ENCODE data around the gene IFNGR2.
"Not testable (repeated sequence)": the region's sequence is repeated elsewhere in the genome, so short reads cannot be mapped to it uniquely, and the experiment has no call there.

Gene IFNGR2

DNA sequence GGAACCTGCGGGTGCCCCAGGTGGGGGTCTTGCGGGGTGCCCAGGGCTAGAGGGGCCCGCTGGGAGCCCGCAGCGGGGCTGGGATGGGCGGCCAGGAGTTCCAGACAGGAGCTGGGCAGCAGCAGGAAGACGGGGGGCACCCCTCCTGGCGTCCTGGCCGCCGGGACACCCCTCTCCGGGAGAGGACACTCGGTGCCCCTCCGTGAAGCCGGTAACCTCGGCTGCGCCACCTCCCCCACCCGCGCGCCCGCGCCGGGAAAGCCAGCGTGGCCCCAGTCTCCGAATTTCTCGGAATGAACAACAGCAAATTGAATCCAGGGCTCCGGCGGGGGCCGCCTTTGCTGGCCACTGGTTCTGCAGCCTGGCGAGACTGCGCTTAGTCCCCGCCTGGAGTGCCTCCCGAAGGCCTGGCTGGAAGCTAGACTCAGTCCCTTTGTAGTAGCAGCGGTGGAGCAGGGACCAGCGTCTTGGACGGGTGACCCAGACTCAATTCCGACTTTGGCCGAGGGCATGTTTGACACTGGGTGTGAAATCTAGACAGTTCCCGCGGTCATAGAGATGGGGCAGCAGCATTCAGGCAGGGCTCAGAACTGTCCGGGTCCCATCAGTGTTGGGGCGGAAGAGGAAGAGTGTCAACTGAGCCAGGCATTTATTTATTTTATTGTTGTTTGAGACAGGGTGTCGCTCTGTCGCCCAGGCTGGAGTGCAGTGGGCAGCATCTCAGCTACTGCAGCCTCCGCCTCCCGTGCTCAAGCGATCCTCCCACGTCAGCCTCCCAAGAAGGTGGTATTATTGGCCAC is 773 bp downstream of the IFNGR2 start:
- TF ChIP-seq CTCF (IDR thresholded peaks at IDR 0.05; ENCODE audit: low read depth, low read length): no peak
- peak overlapping the region; percentile 83 for H3K4me3 ChIP-seq (ENCODE audit: low read depth, low read length)

GRCh38 chr21:33406493-33406892 is 3.3 kb downstream of the IFNGR2 start:
- no peak for TF ChIP-seq CTCF (IDR thresholded peaks at IDR 0.05; ENCODE audit: low read depth, low read length)
- no peak overlapping the region for H3K4me3 ChIP-seq (ENCODE audit: low read depth, low read length)

DNA sequence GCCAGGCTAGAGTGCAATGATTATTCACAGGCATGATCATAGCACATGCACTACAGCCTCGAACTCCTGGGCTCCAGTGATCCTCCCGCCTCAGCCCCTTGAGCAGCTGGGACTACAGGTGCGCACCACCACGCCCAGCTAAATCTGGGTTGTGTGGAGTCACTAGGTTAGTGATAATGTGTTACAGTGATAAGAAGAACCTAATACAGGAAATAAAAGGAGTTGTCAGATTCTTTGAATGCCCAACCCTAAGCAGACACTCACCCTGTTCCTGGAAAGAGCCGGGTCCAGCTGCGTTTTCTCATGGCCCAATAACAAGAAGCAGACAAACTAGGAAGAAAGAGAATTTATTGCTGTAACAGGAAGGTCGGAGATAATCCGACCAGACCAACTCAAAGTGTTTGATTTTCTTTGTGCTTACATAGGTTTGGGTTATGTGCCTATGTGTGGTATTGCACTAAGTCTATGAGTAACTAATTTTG is 8.8 kb downstream of the IFNGR2 start:
- TF ChIP-seq CTCF (IDR thresholded peaks at IDR 0.05; ENCODE audit: low read depth, low read length): no peak
- no peak overlapping the region for H3K4me3 ChIP-seq (ENCODE audit: low read depth, low read length)

GRCh38 chr21:33412439-33412831 is 9.2 kb downstream of the IFNGR2 start:
- H3K4me3 ChIP-seq (ENCODE audit: low read depth, low read length): not testable (repeated sequence)

DNA sequence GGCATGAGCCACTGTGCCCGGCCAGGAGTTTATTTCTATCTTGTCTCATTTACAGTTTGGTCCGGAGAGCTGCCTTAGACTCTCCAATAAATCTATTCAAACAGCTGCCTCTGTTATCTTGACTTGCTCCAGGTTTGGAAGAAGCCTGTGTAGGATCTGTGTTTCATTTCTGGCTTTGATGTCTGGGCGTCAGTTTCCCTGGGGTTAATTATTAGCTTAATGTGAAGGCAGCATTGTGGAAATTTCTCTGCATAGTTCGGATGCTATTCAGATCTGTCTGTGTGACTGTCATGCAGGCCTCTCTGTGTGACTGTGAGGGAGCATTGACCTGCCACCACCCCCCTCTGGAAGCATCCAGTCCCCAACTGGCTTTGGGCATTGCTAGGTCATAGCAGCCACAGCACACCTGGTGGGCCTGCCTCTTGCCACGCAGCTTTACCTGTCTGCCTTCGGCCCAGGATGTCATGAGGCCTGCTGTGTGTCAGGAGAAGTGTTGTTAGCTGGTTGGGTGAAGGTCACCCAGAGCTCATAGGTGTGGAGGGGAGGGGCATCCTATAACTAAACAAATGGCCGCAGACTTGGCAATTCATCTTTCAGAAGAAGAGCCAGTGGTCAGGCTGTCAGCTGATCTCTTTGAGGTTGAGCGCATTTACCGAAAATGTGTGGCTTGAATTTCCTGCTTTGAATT is 9.8 kb downstream of the IFNGR2 start:
- TF ChIP-seq CTCF (IDR thresholded peaks at IDR 0.05; ENCODE audit: low read depth, low read length): no peak
- no peak overlapping the region for H3K4me3 ChIP-seq (ENCODE audit: low read depth, low read length)

DNA sequence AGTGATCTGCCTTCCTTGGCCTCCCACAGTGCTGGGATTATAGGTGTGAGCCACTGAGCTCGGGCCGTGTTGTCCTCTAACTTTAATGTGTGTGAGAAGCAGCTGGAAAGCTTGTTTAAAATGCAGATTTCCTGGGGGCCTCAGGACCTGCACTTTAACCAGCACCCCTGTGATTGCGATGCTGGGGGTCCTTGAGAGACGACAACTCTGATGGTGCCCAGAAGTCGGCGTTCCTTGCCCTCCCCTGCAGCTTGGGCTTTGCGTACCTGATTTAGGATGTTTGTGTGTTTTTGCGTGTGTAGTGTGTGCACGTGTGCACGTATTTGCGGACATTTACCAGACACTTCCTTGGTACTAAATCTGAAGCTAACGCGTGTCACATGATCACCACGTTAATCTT is 10.9 kb downstream of the IFNGR2 start:
- H3K4me3 ChIP-seq (ENCODE audit: low read depth, low read length): no peak overlapping the region
- no peak for TF ChIP-seq CTCF (IDR thresholded peaks at IDR 0.05; ENCODE audit: low read depth, low read length)

DNA sequence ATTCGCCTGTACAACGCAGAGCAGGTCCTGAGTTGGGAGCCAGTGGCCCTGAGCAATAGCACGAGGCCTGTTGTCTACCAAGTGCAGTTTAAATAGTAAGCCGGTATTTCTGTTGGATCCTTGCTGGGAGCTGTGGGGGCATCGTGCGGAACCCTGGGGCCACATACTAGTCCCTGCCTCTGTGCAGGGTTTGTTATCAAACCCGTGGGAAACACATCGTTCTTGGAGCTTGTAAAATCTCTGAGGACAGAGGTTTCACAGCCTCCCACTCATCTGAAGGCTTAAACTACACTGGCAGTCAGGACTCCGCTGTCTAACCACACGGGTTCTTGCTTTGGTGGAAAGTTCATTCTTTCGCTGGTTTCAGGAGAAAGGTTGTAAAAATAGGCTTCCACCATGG is 11.7 kb downstream of the IFNGR2 start:
- TF ChIP-seq CTCF (IDR thresholded peaks at IDR 0.05; ENCODE audit: low read depth, low read length): no peak
- H3K4me3 ChIP-seq (ENCODE audit: low read depth, low read length): no peak overlapping the region

All from WI38 (cell line).